HG03571 (cell line): ENCODE data around the gene ABCB6.
A peak's percentile ranks its signal among the peaks of the same experiment; 100 is the strongest.

Experiments used
- ATAC-seq: cut with Tn5 transposase; IDR thresholded peaks from one replicate; pipeline ENCODE4 v1.9.1; 2021; ENCODE audit not compliant: unreplicated experiment

Gene ABCB6

GRCh38 chr2:219186754-219187456 lies 31.9 kb downstream of the ABCB6 start:
- no peak for ATAC-seq

GRCh38 chr2:219184121-219184520 lies 34.6 kb downstream of the ABCB6 start:
- ATAC-seq: no peak

- ATAC-seq: no peak
These were observed 35.5 kb downstream of the ABCB6 start for GRCh38 chr2:219183151-219183772.

- ATAC-seq: no peak
These were observed 36.2 kb downstream of the ABCB6 start for GRCh38 chr2:219182331-219183150.

- ATAC-seq: no peak
These were observed 37.2 kb downstream of the ABCB6 start for GRCh38 chr2:219181531-219181930.

- ATAC-seq: no peak
These were observed 37.8 kb downstream of the ABCB6 start for GRCh38 chr2:219180961-219181360.

GRCh38 chr2:219179601-219180465 lies 38.9 kb downstream of the ABCB6 start:
- ATAC-seq: no peak

GRCh38 chr2:219178377-219179175 lies 40.2 kb downstream of the ABCB6 start:
- peak; percentile 15 for ATAC-seq

GRCh38 chr2:219177552-219178376 lies 41.0 kb downstream of the ABCB6 start, which contains the start of gene RETREG2:
Gene RETREG2, plus strand, starts transcription at chr2:219178275. Its CDS starts 78 bp downstream, at chr2:219178353.
- peak; percentile 37 for ATAC-seq

- ATAC-seq: peak; percentile 65
These were observed 41.8 kb downstream of the ABCB6 start, which contains the start of gene CNPPD1 for GRCh38 chr2:219176818-219177551. Gene CNPPD1, minus strand, starts transcription at chr2:219176925. Its CDS starts 97 bp downstream, at chr2:219176828.

- peak; percentile 21 for ATAC-seq
These were observed 42.6 kb downstream of the ABCB6 start for GRCh38 chr2:219175928-219176817.

GRCh38 chr2:219175486-219175885 lies 43.3 kb downstream of the ABCB6 start:
- no peak for ATAC-seq

GRCh38 chr2:219174801-219175200 lies 44.0 kb downstream of the ABCB6 start:
- ATAC-seq: no peak

- ATAC-seq: no peak
These were observed 44.6 kb downstream of the ABCB6 start for GRCh38 chr2:219174146-219174545.

- no peak for ATAC-seq
These were observed 45.6 kb downstream of the ABCB6 start for GRCh38 chr2:219173176-219173575.

- no peak for ATAC-seq
These were observed 46.3 kb downstream of the ABCB6 start for GRCh38 chr2:219172231-219173154.
